ENCODE measurements around the gene PRTN3. TPM values are rescaled to one million over a fixed set of nuclear protein-coding genes. Genes with fewer than 3 reads are reported as not detected.

The PRTN3 gene
- total RNA-seq, 1 donor from 2014 or later = not detected

DNA sequence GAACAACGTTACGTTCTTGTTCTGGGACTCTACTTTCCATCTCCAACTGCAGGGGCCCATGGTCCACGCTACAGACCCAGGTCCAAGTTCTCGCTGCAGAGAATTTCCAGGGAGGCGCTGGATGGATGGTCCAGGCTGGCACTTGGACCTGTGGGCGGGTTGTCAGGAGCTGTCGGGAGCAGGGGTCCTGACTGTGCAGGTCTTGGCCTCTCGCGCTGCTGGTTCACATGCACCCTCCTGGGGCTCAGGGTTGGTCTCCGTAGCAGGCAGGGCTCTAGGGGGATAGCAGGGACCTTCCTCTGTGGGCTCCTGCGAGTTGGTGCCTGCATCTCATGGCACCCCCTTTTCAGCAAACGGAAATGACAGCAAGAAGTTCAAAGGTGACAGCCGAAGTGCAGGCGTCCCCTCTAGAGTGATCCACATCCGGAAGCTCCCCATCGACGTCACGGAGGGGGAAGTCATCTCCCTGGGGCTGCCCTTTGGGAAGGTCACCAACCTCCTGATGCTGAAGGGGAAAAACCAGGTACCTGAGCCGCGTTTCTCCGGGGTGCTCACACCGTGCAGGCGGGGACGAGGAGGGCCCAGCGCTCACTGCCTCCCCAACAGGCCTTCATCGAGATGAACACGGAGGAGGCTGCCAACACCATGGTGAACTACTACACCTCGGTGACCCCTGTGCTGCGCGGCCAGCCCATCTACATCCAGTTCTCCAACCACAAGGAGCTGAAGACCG, 36.9 kb upstream of the PRTN3 start:
- no peak overlapping the region for H3K27ac Mint-ChIP-seq
- no peaks in the 10 kb centered on the region for H3K9me3 Mint-ChIP-seq
- TF ChIP-seq, protein P1, sequence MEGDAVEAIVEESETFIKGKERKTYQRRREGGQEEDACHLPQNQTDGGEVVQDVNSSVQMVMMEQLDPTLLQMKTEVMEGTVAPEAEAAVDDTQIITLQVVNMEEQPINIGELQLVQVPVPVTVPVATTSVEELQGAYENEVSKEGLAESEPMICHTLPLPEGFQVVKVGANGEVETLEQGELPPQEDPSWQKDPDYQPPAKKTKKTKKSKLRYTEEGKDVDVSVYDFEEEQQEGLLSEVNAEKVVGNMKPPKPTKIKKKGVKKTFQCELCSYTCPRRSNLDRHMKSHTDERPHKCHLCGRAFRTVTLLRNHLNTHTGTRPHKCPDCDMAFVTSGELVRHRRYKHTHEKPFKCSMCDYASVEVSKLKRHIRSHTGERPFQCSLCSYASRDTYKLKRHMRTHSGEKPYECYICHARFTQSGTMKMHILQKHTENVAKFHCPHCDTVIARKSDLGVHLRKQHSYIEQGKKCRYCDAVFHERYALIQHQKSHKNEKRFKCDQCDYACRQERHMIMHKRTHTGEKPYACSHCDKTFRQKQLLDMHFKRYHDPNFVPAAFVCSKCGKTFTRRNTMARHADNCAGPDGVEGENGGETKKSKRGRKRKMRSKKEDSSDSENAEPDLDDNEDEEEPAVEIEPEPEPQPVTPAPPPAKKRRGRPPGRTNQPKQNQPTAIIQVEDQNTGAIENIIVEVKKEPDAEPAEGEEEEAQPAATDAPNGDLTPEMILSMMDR (IDR thresholded peaks at IDR 0.05) = no peak
- ATAC-seq (ENCODE audit: low read depth) (no peak), DNase-seq (no peak)
- peaks cover 63% of the 10 kb centered on the region for H3K36me3 Mint-ChIP-seq (ENCODE audit: low read depth)
- no peak overlapping the region for H3K4me3 Mint-ChIP-seq
- ChIA-PET POLR2A (interaction anchor here (0.5 kb wide), 1 partner anchor 12 kb away, joined by 6 read pairs; no protein-coding TSS in a partner anchor), CTCF (no interaction called here)
- H3K27me3 Mint-ChIP-seq = no peaks in the 10 kb centered on the region
- peaks cover 31% of the 10 kb centered on the region for H3K4me1 Mint-ChIP-seq
- intact Hi-C loops (cut with micrococcal nuclease) = no loop called here

GRCh38 chr19:804419-805165, 36.2 kb upstream of the PRTN3 start:
- Mint-ChIP-seq H3K9me3 (no peaks in the 10 kb centered on the region), H3K27me3 (no peaks in the 10 kb centered on the region), H3K36me3 (ENCODE audit: low read depth) (peaks cover 64% of the 10 kb centered on the region), H3K27ac (no peak overlapping the region), H3K4me1 (peaks cover 24% of the 10 kb centered on the region), H3K4me3 (no peak overlapping the region)
- ATAC-seq (ENCODE audit: low read depth) (no peak), DNase-seq (no peak)
- TF ChIP-seq, protein P1 (IDR thresholded peaks at IDR 0.05) = no peak
- ChIA-PET POLR2A (no interaction called here), CTCF (no interaction called here)
- intact Hi-C loops (cut with micrococcal nuclease) = no loop called here

DNA sequence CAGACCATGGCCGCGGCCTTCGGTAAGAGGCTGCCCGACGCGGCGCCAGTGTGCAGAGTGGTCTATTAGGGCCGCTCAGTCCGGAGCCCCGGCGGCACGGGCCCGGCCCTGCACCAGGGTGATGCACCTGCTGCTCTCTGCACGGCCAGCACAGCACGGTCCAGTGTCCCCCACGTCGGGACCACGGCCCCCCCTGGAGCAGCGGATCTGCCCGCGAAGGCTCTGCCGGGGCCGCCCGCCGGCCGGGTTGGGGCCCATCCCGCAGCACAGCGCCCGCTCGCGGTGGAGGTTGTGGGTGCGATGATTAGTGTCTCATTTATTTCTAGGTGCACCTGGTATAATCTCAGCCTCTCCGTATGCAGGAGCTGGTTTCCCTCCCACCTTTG, 35.6 kb upstream of the PRTN3 start:
- H3K4me1 Mint-ChIP-seq = peaks cover 19% of the 10 kb centered on the region
- H3K27me3 Mint-ChIP-seq = no peaks in the 10 kb centered on the region
- intact Hi-C loops (cut with micrococcal nuclease) = no loop called here
- no peak overlapping the region for H3K4me3 Mint-ChIP-seq
- H3K27ac Mint-ChIP-seq = no peak overlapping the region
- H3K9me3 Mint-ChIP-seq = no peaks in the 10 kb centered on the region
- peaks cover 64% of the 10 kb centered on the region for H3K36me3 Mint-ChIP-seq (ENCODE audit: low read depth)
- ChIA-PET CTCF (no interaction called here), POLR2A (no interaction called here)
- ATAC-seq (ENCODE audit: low read depth) (no peak), DNase-seq (no peak)
- TF ChIP-seq, protein P1 (IDR thresholded peaks at IDR 0.05) = no peak

- DNase-seq (no peak), ATAC-seq (ENCODE audit: low read depth) (no peak)
- Mint-ChIP-seq H3K27me3 (no peaks in the 10 kb centered on the region), H3K36me3 (ENCODE audit: low read depth) (peaks cover 65% of the 10 kb centered on the region), H3K4me1 (peaks cover 13% of the 10 kb centered on the region), H3K27ac (no peak overlapping the region), H3K9me3 (no peaks in the 10 kb centered on the region), H3K4me3 (no peak overlapping the region)
- ChIA-PET CTCF (no interaction called here), POLR2A (no interaction called here)
- intact Hi-C loops (cut with micrococcal nuclease) = no loop called here
- TF ChIP-seq, protein P1 (IDR thresholded peaks at IDR 0.05) = no peak
Observed at GRCh38 chr19:805600-806550, 34.9 kb upstream of the PRTN3 start.
